ENCODE data around the gene MAML3.

The MAML3 gene

GRCh38 chr4:140044337-140044902 lies 109.6 kb downstream of the MAML3 start:
- CTCF ChIA-PET = no interaction called here
- no peak for DNase-seq (ENCODE audit: extremely low spot score)
- POLR2A ChIA-PET = no interaction called here
- TF ChIP-seq HDGF (IDR thresholded peaks at IDR 0.05; ENCODE audit: borderline replicate concordance) = no peak

- no peak for DNase-seq (ENCODE audit: extremely low spot score)
- ChIA-PET POLR2A (no interaction called here), CTCF (no interaction called here)
- TF ChIP-seq FOXK2 (IDR thresholded peaks at IDR 0.05) (no peak), FOXM1 (IDR thresholded peaks at IDR 0.05; ENCODE audit: borderline replicate concordance) (no peak), SP1 (IDR thresholded peaks at IDR 0.05) (no peak)
These were observed 111.3 kb downstream of the MAML3 start for GRCh38 chr4:140042634-140043033.

GRCh38 chr4:140038031-140038533 lies 115.9 kb downstream of the MAML3 start:
- TF ChIP-seq FOXK2 (IDR thresholded peaks at IDR 0.05) = no peak
- ChIA-PET POLR2A (interaction anchor here (0.9 kb wide), 1 partner anchor 40 kb away, joined by 4 read pairs; no protein-coding TSS in a partner anchor), CTCF (interaction anchor here (1.5 kb wide), 1 partner anchor 12 kb away, joined by 3 read pairs; no protein-coding TSS in a partner anchor)
- DNase-seq (ENCODE audit: extremely low spot score) = no peak

- TF ChIP-seq SP1 (IDR thresholded peaks at IDR 0.05) (no peak), TARDBP (IDR thresholded peaks at IDR 0.05) (no peak), HDGF (IDR thresholded peaks at IDR 0.05; ENCODE audit: borderline replicate concordance) (no peak), FOXM1 (IDR thresholded peaks at IDR 0.05; ENCODE audit: borderline replicate concordance) (no peak), PKNOX1 (IDR thresholded peaks at IDR 0.05) (no peak), FOXK2 (IDR thresholded peaks at IDR 0.05) (no peak), FOXA1 (IDR thresholded peaks at IDR 0.05) (no peak), LEF1 (IDR thresholded peaks at IDR 0.05; ENCODE audit: borderline replicate concordance) (no peak), L3MBTL2 (conservative IDR thresholded peaks at IDR 0.05) (no peak), BHLHE40 (IDR thresholded peaks at IDR 0.05; ENCODE audit: borderline replicate concordance) (no peak), ARNT (IDR thresholded peaks at IDR 0.05) (no peak), ELF4 (IDR thresholded peaks at IDR 0.05) (no peak), CTBP1 (IDR thresholded peaks at IDR 0.05; ENCODE audit: borderline replicate concordance) (no peak), NFRKB (IDR thresholded peaks at IDR 0.05) (no peak), SUZ12 (IDR thresholded peaks at IDR 0.05) (no peak), ZNF384 (IDR thresholded peaks at IDR 0.05) (no peak)
- no peak for DNase-seq (ENCODE audit: extremely low spot score)
These were observed 116.5 kb downstream of the MAML3 start for GRCh38 chr4:140037353-140038030.

GRCh38 chr4:140031706-140032105 lies 122.3 kb downstream of the MAML3 start:
- CTCF ChIA-PET = interaction anchor here (0.5 kb wide), 1 partner anchor 114 kb away, joined by 3 read pairs; no protein-coding TSS in a partner anchor
- no peak for DNase-seq (ENCODE audit: extremely low spot score)
- TF ChIP-seq SUZ12 (IDR thresholded peaks at IDR 0.05) (no peak), PKNOX1 (IDR thresholded peaks at IDR 0.05) (no peak), CTBP1 (IDR thresholded peaks at IDR 0.05; ENCODE audit: borderline replicate concordance) (no peak), L3MBTL2 (conservative IDR thresholded peaks at IDR 0.05) (no peak), FOXA1 (IDR thresholded peaks at IDR 0.05) (no peak), ARNT (IDR thresholded peaks at IDR 0.05) (no peak), TARDBP (IDR thresholded peaks at IDR 0.05) (no peak), FOXK2 (IDR thresholded peaks at IDR 0.05) (no peak)
- POLR2A ChIA-PET = no interaction called here

More at GRCh38 chr4:140037353-140038030, 116.5 kb downstream of the MAML3 start:
- POLR2A ChIA-PET = interaction anchor here (0.9 kb wide), 1 partner anchor 41 kb away, joined by 4 read pairs; no protein-coding TSS in a partner anchor
- CTCF ChIA-PET = interaction anchor here (0.6 to 1.5 kb wide), 2 partner anchors 13 to 595 kb away, joined by 3 to 4 read pairs; no protein-coding TSS in a partner anchor

GRCh38 chr4:140031061-140031460 lies 122.9 kb downstream of the MAML3 start:
- POLR2A ChIA-PET = no interaction called here
- no peak for TF ChIP-seq ELF4 (IDR thresholded peaks at IDR 0.05)
- no peak for TF ChIP-seq SP1 (IDR thresholded peaks at IDR 0.05)
- no peak for TF ChIP-seq LEF1 (IDR thresholded peaks at IDR 0.05; ENCODE audit: borderline replicate concordance)
- TF ChIP-seq PKNOX1 (IDR thresholded peaks at IDR 0.05) = no peak
- no peak for TF ChIP-seq HDGF (IDR thresholded peaks at IDR 0.05; ENCODE audit: borderline replicate concordance)
- no peak for TF ChIP-seq ARNT (IDR thresholded peaks at IDR 0.05)
- TF ChIP-seq TARDBP (IDR thresholded peaks at IDR 0.05) = no peak
- TF ChIP-seq FOXM1 (IDR thresholded peaks at IDR 0.05; ENCODE audit: borderline replicate concordance) = no peak
- CTCF ChIA-PET = interaction anchor here (0.5 kb wide), 1 partner anchor 115 kb away, joined by 3 read pairs; no protein-coding TSS in a partner anchor

More at GRCh38 chr4:140031061-140031460, 122.9 kb downstream of the MAML3 start:
- no peak for DNase-seq (ENCODE audit: extremely low spot score)
